Heart right ventricle (tissue), 16 donors: Measurements from ENCODE around the gene ATG101. TPM values are rescaled to one million over a fixed set of nuclear protein-coding genes. Genes with fewer than 3 reads are reported as not detected.

ENCODE experiments used
- ATAC-seq, 8 donors: fragments of 200-7000 bp; cut with Tn5 transposase; one replicate each; pipeline ENCODE4 v1.9.1; 2020; ENCODE audit warnings: mild to moderate bottlenecking in 8 of 8, moderate library complexity in 8 of 8, moderate number of reproducible peaks in 1 of 8
- DNase-seq, 2 donors: peaks; one replicate each; pipeline ENCODE4 v3.0.0-alpha.2; 2020
- H3K27ac ChIP-seq, 10 donors: fragments of 200-600 bp; sonication (generic) in 2 of 10; one replicate each; pipeline versions ENCODE4 v1.5.0 to v1.8.0; 2020 to 2022; ENCODE audit warnings: mild to moderate bottlenecking in 3 of 10
- H3K27me3 ChIP-seq, 7 donors: fragments of 200-600 bp; one replicate each; pipeline ENCODE4 v1.8.0; 2021 to 2022; ENCODE audit warnings: mild to moderate bottlenecking in 2 of 7
- H3K36me3 ChIP-seq, 9 donors: fragments of 200-600 bp; sonication (generic) in 1 of 9; one replicate each; pipeline versions ENCODE4 v1.5.0 to v1.8.0; 2020 to 2022; ENCODE audit warnings: mild to moderate bottlenecking in 2 of 9
- H3K4me1 ChIP-seq, 9 donors: fragments of 200-600 bp; sonication (generic) in 1 of 9; one replicate each; pipeline versions ENCODE4 v1.5.0 to v1.8.0; 2020 to 2022; ENCODE audit warnings: mild to moderate bottlenecking in 4 of 9
- H3K4me3 ChIP-seq, 10 donors: fragments of 200-600 bp; sonication (generic) in 2 of 10; one replicate each; pipeline versions ENCODE4 v1.5.0 to v1.8.0; 2020 to 2022; ENCODE audit warnings: mild to moderate bottlenecking in 7 of 10, moderate library complexity in 2 of 10
- H3K9me3 ChIP-seq, 11 donors: fragments of 200-600 bp in 10 of 11; sonication (generic) in 2 of 11; one replicate each; pipeline versions ENCODE4 v1.5.0 to v1.8.0; 2013 to 2022; ENCODE audit warnings: mild to moderate bottlenecking in 2 of 11, control low read depth in 1 of 11, moderate library complexity in 1 of 11
- WGBS, 2 donors: extraction: QIAGEN DNeasy Blood & Tissue Kit; methylation state at CpG; one replicate each; pipeline ENCODE4 v1.1.7; 2013; ENCODE audit warnings: inconsistent platforms in 1 of 2; 5-methylcytosine and 5-hydroxymethylcytosine counted together
- intact Hi-C, 10 donors: fragments of 100-400 bp; cut with DNase I; formaldehyde crosslinking; loops; one replicate each; pipeline versions ENCODE4 v1.11.1 to v1.14.2; 2022
- long read RNA-seq, 3 donors: library from polyadenylated mRNA; unstranded; transcript quantifications; one replicate each; pipeline ENCODE4 v2.0.0, GENCODE V29; 2020 to 2021
- polyA plus RNA-seq, 2 donors: library from polyadenylated mRNA; stranded (reverse); fragments of 200-250 nt; gene quantifications; one replicate each; pipeline ENCODE4 v1.2.3, GENCODE V29; 2013
- total RNA-seq, 10 donors: library from RNA; stranded (reverse); fragmentation: NEBNext Ultra II Directional in 3 of 10; extraction: Animal tissue kit (Norgen Biotek cat#: 25700) in 3 of 10; gene quantifications; one replicate each; pipeline versions ENCODE4 v1.2.1 to v1.2.4, GENCODE V29; 2021 to 2023
- TF ChIP-seq, protein P1 (sequence below), 9 donors: fragments of 200-600 bp; sonication (generic) in 2 of 9; IDR thresholded peaks; one replicate each; pipeline versions ENCODE4 v1.5.0 to v1.8.0; 2021 to 2022; ENCODE audit warnings: antibody characterized with exemption in 9 of 9, mild to moderate bottlenecking in 5 of 9, moderate library complexity in 1 of 9
- donor health status: Arrhythmogenic right ventricular cardiomyopathy.
- donor health status: ischemic (EF 13 %, LVEDD 7.1; RV severe dilation, severe dysfunction).
- donor health status: healthy with polysubstance abuse.
- donor health status: DM: no; HTN: yes; CAD: no.
- donor health status: DM: no; HTN: no; CAD: no.
- donor health status: ischemic (EF 25% LVEDD 6.9; RV normal size, moderate dysfunction).
- donor health status: ischemic (EF 25% LVEDD 5.7; RV mildly dilated, moderate dysfunction).
- donor health status: healthy.
- donor health status: DM: yes; HTN: yes; CAD: no.
- donor health status: Ischemic cardiomyopathy.
- donor health status: ischemic (EF 35%, LVEDD 5.7; RV mildly dilated, moderate dysfunction).
- donor health status: nonischemic (EF 11% LVEDD 7.7; RV severe dilation, severe dysfunction).
- donor health status: DM: yes; HTN: yes; CAD: no.
- donor health status: PGD.
- donor health status: ischemic (EF 29% LVEDD 5.4; RV normal size, mild dysfunction).
- donor health status: nonischemic (EF 23%, LVEDD 6.1; RV moderate dilation, normal function).

The ATG101 gene, protein sequence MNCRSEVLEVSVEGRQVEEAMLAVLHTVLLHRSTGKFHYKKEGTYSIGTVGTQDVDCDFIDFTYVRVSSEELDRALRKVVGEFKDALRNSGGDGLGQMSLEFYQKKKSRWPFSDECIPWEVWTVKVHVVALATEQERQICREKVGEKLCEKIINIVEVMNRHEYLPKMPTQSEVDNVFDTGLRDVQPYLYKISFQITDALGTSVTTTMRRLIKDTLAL
- 10 to 100 TPM; 17.5 to 31.8 (median 22.2) TPM for total RNA-seq
- 10 to 100 TPM; 14.6 to 90.2 TPM for polyA plus RNA-seq
- long read RNA-seq, donor 1, transcript ATG101-201 (4 exons, 1,439 nt) = major isoform, 36 of 42 reads
- long read RNA-seq, donor 1, partial matches to known transcripts = 2 of 42 reads
- long read RNA-seq, donor 1, other reads (novel, unspliced or antisense) = 2 of 42 reads
- long read RNA-seq, donor 2, transcript ATG101-201 (4 exons, 1,439 nt) = major isoform, 40 of 47 reads
- long read RNA-seq, donor 2, partial matches to known transcripts = 2 of 47 reads
- long read RNA-seq, donor 2, other reads (novel, unspliced or antisense) = 1 of 47 reads
- long read RNA-seq, donor 3, transcript ATG101-201 (4 exons, 1,439 nt) = major isoform, 47 of 59 reads
- long read RNA-seq, donor 3, partial matches to known transcripts = 5 of 59 reads
- long read RNA-seq, donor 3, other reads (novel, unspliced or antisense) = 4 of 59 reads

DNA sequence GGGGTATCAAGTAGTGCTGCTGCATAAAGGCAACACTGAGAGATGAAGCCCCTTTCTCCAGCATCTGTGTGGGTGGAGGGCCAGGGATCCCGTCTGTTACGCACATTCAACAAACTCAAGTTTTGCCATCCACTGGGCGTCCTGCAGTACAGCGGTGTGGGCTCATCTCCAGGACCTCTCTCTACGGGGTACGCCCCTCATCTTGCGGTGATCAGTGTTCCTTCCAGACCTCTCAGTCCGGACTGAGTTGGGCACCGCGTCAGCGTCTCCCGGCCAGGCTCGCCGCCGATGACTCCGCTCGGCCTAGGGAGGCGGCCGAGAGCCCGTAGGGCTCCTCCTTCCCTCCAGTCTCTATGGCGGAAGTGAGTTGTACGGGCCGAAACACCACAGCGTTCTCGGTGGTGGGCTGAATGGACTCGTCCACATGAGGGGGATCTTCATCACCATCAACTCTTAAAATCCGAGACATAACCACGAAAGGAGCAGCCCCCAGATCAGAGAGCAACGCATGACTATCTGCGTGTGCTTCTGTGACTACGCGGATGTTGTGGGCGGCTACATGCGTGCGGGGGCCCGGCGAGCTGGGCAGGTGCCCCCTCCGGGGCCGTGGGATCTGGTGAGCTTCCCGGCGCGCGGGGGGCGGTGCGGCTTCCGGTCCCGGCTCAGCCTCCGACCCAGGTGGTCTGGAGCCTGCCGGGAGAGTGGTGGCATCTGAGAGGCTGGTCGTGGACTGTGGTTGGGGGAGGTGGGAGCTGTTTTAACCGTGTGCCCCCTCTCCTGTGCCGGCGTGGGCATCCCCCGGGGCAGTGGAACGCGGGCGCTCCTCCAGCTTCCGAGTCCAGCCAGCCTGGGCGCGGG, at the start of gene ATG101:
Gene ATG101 (plus strand): TSS at position 652 of the 858 bp plus-strand sequence. CDS start 3,673 bp downstream, outside the sequence.
- Histone ChIP-seq H3K9me3 (no peaks in the 10 kb centered on the region), H3K27ac (peak within 1 kb of the TSS; percentile 64 to 96 (median 93)), H3K27me3 (no peaks in the 10 kb centered on the region), H3K4me1 (peaks cover 12 to 54% (median 33%) of the 10 kb centered on the region in 9 donors), H3K36me3 (peaks cover 0 to 32% (median 0%) of the 10 kb centered on the region in 9 donors), H3K4me3 (peak within 1 kb of the TSS; percentile 68 to 98 (median 82))
- DNase-seq (peak; percentile 88 to 93), ATAC-seq (peak; percentile 96 to 98 (median 97))
- TF ChIP-seq, protein P1, sequence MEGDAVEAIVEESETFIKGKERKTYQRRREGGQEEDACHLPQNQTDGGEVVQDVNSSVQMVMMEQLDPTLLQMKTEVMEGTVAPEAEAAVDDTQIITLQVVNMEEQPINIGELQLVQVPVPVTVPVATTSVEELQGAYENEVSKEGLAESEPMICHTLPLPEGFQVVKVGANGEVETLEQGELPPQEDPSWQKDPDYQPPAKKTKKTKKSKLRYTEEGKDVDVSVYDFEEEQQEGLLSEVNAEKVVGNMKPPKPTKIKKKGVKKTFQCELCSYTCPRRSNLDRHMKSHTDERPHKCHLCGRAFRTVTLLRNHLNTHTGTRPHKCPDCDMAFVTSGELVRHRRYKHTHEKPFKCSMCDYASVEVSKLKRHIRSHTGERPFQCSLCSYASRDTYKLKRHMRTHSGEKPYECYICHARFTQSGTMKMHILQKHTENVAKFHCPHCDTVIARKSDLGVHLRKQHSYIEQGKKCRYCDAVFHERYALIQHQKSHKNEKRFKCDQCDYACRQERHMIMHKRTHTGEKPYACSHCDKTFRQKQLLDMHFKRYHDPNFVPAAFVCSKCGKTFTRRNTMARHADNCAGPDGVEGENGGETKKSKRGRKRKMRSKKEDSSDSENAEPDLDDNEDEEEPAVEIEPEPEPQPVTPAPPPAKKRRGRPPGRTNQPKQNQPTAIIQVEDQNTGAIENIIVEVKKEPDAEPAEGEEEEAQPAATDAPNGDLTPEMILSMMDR (IDR thresholded peaks at IDR 0.05) = peak; percentile 49 to 87 (median 67)
- WGBS, 2 donors = 1% methylated on average over 53 to 60 of the region's 60 CpGs
- intact Hi-C loops = loop anchor here in 5 of 10 donors (1.0 to 10.0 kb wide), 7 partner anchors 19 to 645 kb away; partner anchors contain the start of genes NR4A1 (in 1 of the 5) and SLC4A8 (in 1 of the 5)

DNA sequence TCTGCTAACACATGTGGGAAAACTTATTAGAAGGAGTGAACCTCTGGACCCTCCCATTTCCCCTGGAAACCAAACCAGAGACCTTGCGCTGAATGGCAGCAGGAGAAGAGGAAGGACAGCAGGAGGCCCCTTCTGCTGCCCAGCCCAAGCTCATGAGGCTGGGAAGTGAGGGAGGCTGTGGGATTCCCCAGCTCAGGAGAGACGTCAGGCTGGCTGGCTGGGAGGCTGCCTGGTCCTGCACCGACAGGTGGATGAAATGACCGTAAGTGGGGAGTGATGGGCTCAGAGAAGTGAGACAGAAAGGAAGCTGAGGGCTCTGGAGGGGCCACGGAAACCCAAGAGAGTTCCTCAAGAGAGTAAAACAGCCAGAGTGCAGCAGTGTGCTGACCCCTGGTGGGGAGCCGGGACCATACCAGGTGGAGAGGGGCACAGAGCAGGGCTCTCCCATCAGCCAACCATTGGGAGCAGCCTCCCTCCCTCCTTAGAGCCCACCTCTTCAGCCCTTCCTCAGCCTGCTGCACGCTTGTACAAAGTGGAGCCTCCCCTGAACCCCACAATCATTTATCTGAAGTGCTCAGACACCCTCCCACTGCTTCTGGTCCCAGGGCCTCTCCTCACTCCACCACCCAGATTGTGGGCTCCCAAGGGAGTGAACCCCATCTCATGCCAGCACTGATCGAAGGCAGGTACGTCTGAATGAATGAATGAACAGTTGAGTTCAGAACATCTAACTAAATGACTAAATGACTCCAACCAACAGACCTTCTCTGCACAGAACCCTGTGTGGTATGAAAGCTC, 49.0 kb upstream of the ATG101 start:
- 33% methylated on average over 9 of the region's 9 CpGs for WGBS, 2 donors
- no peaks in the 10 kb centered on the region for H3K9me3 ChIP-seq
- ATAC-seq = peak in 4 of 8 donors; percentile 12 to 21 (median 19)

DNA sequence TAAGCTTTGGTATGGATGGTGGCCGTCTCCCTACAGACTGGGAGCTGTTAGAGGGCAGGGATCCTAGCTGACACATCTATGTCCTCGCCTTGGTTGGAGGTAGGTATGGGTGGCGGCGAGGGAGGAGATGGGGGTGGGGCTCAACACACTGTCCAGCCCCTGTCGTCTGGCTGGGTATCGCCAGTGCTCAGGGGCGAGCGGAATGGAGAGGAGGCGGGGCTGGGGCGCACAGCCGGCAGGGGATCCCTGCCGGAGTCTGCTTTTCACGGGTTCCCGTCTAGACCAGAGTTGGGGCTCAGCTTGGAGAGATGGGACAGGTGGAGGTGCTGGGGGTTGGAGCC, 47.0 kb upstream of the ATG101 start:
- DNase-seq (no peak), ATAC-seq (peak in 1 of 8 donors; percentile 1)
- peak overlapping the region; percentile 20 to 62 (median 54) for H3K4me3 ChIP-seq
- 12 to 26% methylated on average over 14 of the region's 14 CpGs for WGBS, 2 donors
- intact Hi-C loops = loop anchor here in 4 of 10 donors (1.0 to 2.0 kb wide), 3 partner anchors 18 to 30 kb away; no protein-coding TSS in a partner anchor
- H3K36me3 ChIP-seq = no peaks in the 10 kb centered on the region
- H3K27ac ChIP-seq = peak overlapping the region in 9 of 10 donors; percentile 20 to 84 (median 54)
- TF ChIP-seq, protein P1 (IDR thresholded peaks at IDR 0.05) = no peak
- H3K9me3 ChIP-seq = no peaks in the 10 kb centered on the region
- peaks cover 5 to 59% (median 45%) of the 10 kb centered on the region in 9 donors for H3K4me1 ChIP-seq
- H3K27me3 ChIP-seq = peaks cover 0 to 7% (median 0%) of the 10 kb centered on the region in 7 donors

More for the DNA sequence above, 49.0 kb upstream of the ATG101 start:
- Histone ChIP-seq H3K27me3 (peaks cover 0 to 7% (median 0%) of the 10 kb centered on the region in 7 donors), H3K36me3 (peaks cover 0 to 3% (median 0%) of the 10 kb centered on the region in 9 donors), H3K4me1 (peaks cover 5 to 40% (median 25%) of the 10 kb centered on the region in 9 donors), H3K4me3 (no peak overlapping the region), H3K27ac (no peak overlapping the region)
- TF ChIP-seq, protein P1 (IDR thresholded peaks at IDR 0.05) = peak; percentile 37 to 78 (median 72)
- DNase-seq = peak in 1 of 2 donors; percentile 55
- intact Hi-C loops = loop anchor here in 3 of 10 donors (1.0 to 2.0 kb wide), 2 partner anchors 16 kb away; no protein-coding TSS in a partner anchor
